T-cell (primary cell): Measurements from ENCODE around the gene ARHGAP15. TPM values are rescaled to one million over a fixed set of nuclear protein-coding genes. Genes with fewer than 3 reads are reported as not detected.

Experiments used
- ATAC-seq, 4 experiments: fragments of 200-7000 bp in 3 of 4; fragments of 150-1000 bp in 1 of 4; cut with Tn5 transposase; replicated peaks in 1 of 4; 1 replicate in 3 of 4; 2 replicates in 1 of 4; pipeline ENCODE4 v1.10.0; 2021; ENCODE audit warnings: moderate library complexity in 3 of 4, mild to moderate bottlenecking in 2 of 4, moderate number of reproducible peaks in 1 of 4
- CTCF ChIA-PET, 2 donors: fragments of 300-600 bp; sonication (Branson Sonifier 250); formaldehyde crosslinking; loops; one replicate each; lab custom pipeline; 2022; ENCODE audit warnings: antibody characterized with exemption in 2 of 2; lab: Charles Lee
- POLR2A ChIA-PET, 2 donors: fragments of 300-600 bp; sonication (Branson Sonifier 250); formaldehyde crosslinking; loops; one replicate each; lab custom pipeline; 2022; ENCODE audit warnings: antibody characterized with exemption in 2 of 2; lab: Charles Lee
- DNase-seq, 35 experiments: peaks; one replicate each; pipeline versions ENCODE4 v3.0.0 to v3.0.0-alpha.2; 2013 to 2023
- H3K27ac ChIP-seq: one replicate; pipeline ENCODE4 v1.5.1; 2013; ENCODE audit warnings: low read length
- H3K27me3 ChIP-seq, 2 experiments: replicated peaks in 1 of 2; 1 replicate in 1 of 2; 2 replicates in 1 of 2; pipeline versions ENCODE4 v1.6.1 to v1.7.0; 2013; ENCODE audit warnings: low read length in 1 of 2, mixed read lengths in 1 of 2; ENCODE audit not compliant: control insufficient read depth in 2 of 2, insufficient read depth in 2 of 2; ENCODE audit errors: extremely low read depth in 1 of 2
- H3K36me3 ChIP-seq, 2 donors: 1 replicate in 1 of 2; 2 replicates in 1 of 2; pipeline versions ENCODE4 v1.6.1 to v1.7.0; 2013; ENCODE audit warnings: low read length in 1 of 2; ENCODE audit not compliant: control insufficient read depth in 2 of 2, insufficient read depth in 1 of 2; ENCODE audit errors: extremely low read depth in 1 of 2
- H3K4me1 ChIP-seq, 2 experiments: 1 replicate in 1 of 2; 2 replicates in 1 of 2; pipeline versions ENCODE4 v1.6.1 to v1.7.0; 2013; ENCODE audit warnings: low read length in 2 of 2, mixed read lengths in 1 of 2; ENCODE audit not compliant: insufficient read depth in 2 of 2, control insufficient read depth in 1 of 2; ENCODE audit errors: extremely low read depth in 1 of 2
- H3K4me3 ChIP-seq, 2 donors: 1 replicate in 1 of 2; 2 replicates in 1 of 2; pipeline versions ENCODE4 v1.5.1 to v1.7.0; 2013; ENCODE audit warnings: mild to moderate bottlenecking in 2 of 2, low read length in 1 of 2, moderate library complexity in 1 of 2; ENCODE audit not compliant: control insufficient read depth in 1 of 2; ENCODE audit errors: extremely low read depth in 1 of 2
- H3K9me3 ChIP-seq: 2 replicates; pipeline ENCODE4 v1.7.0; 2013
- H3K27ac Mint-ChIP-seq, 2 donors: one replicate each; pipeline ENCODE4 v1.8.0; 2020 to 2021; ENCODE audit warnings: mild to moderate bottlenecking in 2 of 2, mixed read lengths in 2 of 2
- H3K27me3 Mint-ChIP-seq, 2 donors: one replicate each; pipeline ENCODE4 v1.8.0; 2021 to 2022; ENCODE audit warnings: mixed read lengths in 2 of 2
- H3K36me3 Mint-ChIP-seq: one replicate; pipeline ENCODE4 v1.8.0; 2021; ENCODE audit warnings: mixed read lengths
- H3K4me1 Mint-ChIP-seq, 3 donors: one replicate each; pipeline ENCODE4 v1.8.0; 2020 to 2022; ENCODE audit warnings: mixed read lengths in 3 of 3, mild to moderate bottlenecking in 1 of 3
- H3K4me3 Mint-ChIP-seq, 3 donors: one replicate each; pipeline ENCODE4 v1.8.0; 2020 to 2022; ENCODE audit warnings: mild to moderate bottlenecking in 3 of 3, mixed read lengths in 3 of 3, moderate library complexity in 3 of 3
- H3K9me3 Mint-ChIP-seq, 3 donors: one replicate each; pipeline ENCODE4 v1.8.0; 2020 to 2022; ENCODE audit warnings: mixed read lengths in 3 of 3
- WGBS: methylation state at CpG from one replicate; pipeline ENCODE4 v1.1.5; 2013; ENCODE audit warnings: missing lambda C conversion rate; ENCODE audit not compliant: insufficient coverage; 5-methylcytosine and 5-hydroxymethylcytosine counted together
- total RNA-seq, 35 experiments: library from RNA in 6 of 35; stranded (reverse) in 6 of 35; fragments of 120-200 nt in 1 of 35; gene quantifications; one replicate each; pipeline versions ENCODE4 v1.2.1 to v1.2.4 and lab custom pipeline; 2013 to 2026

The ARHGAP15 gene
- total RNA-seq, 5 donors from 2014 or later (not counting 1 experiment from before 2014, with no cell fraction given), result 154 to 271 (median 188) TPM

- peaks cover 12 to 43% (median 38%) of the 10 kb centered on the region in 3 donors for H3K4me1 Mint-ChIP-seq
- no peaks in the 10 kb centered on the region for H3K27me3 Mint-ChIP-seq
- ATAC-seq (no peak), DNase-seq (no peak)
- WGBS, result 100% methylated on average over 2 of the region's 2 CpGs
- Histone ChIP-seq H3K9me3 (no peaks in the 10 kb centered on the region), H3K27me3 (no peaks in the 10 kb centered on the region), H3K27ac (no peak overlapping the region), H3K36me3 (peaks cover 0 to 4% of the 10 kb centered on the region in 2 donors), H3K4me1 (no peaks in the 10 kb centered on the region), H3K4me3 (no peak overlapping the region)
- H3K36me3 Mint-ChIP-seq, result peaks cover 63% of the 10 kb centered on the region
- ChIA-PET CTCF (interaction anchor here in 1 of 2 donors (0.5 kb wide), 1 partner anchor 1272 kb away, joined by 3 read pairs; no protein-coding TSS in a partner anchor), POLR2A (no interaction called here)
- H3K9me3 Mint-ChIP-seq, result no peaks in the 10 kb centered on the region
- H3K4me3 Mint-ChIP-seq, result no peak overlapping the region
- peak overlapping the region in 1 of 2 donors; percentile 27 for H3K27ac Mint-ChIP-seq
Measured at GRCh38 chr2:143577489-143577888, 448.3 kb downstream of the ARHGAP15 start.

GRCh38 chr2:143579456-143579855 lies 450.2 kb downstream of the ARHGAP15 start:
- CTCF ChIA-PET, result interaction anchor here in 1 of 2 donors (1.6 kb wide), 1 partner anchor 13 kb away, joined by 3 read pairs; no protein-coding TSS in a partner anchor
- H3K36me3 ChIP-seq, result peaks cover 0 to 4% of the 10 kb centered on the region in 2 donors
- no peaks in the 10 kb centered on the region for H3K9me3 ChIP-seq
- Mint-ChIP-seq H3K4me3 (no peak overlapping the region), H3K27ac (no peak overlapping the region), H3K9me3 (peaks cover 0 to 4% (median 4%) of the 10 kb centered on the region in 3 donors), H3K27me3 (no peaks in the 10 kb centered on the region), H3K4me1 (peaks cover 11 to 45% (median 36%) of the 10 kb centered on the region in 3 donors), H3K36me3 (peaks cover 75% of the 10 kb centered on the region)
- WGBS, result 100% methylated on average over 3 of the region's 4 CpGs
- no peaks in the 10 kb centered on the region for H3K27me3 ChIP-seq
- ATAC-seq, result no peak
- POLR2A ChIA-PET, result interaction anchor here in 1 of 2 donors (0.7 kb wide), 1 partner anchor 100 kb away, joined by 3 read pairs; no protein-coding TSS in a partner anchor
- no peak overlapping the region for H3K4me3 ChIP-seq
- DNase-seq, result no peak
- no peak overlapping the region for H3K27ac ChIP-seq
- H3K4me1 ChIP-seq, result no peaks in the 10 kb centered on the region

GRCh38 chr2:143581134-143581533 lies 451.9 kb downstream of the ARHGAP15 start:
- peaks cover 5 to 38% (median 34%) of the 10 kb centered on the region in 3 donors for H3K4me1 Mint-ChIP-seq
- no peak for DNase-seq
- H3K27me3 ChIP-seq, result no peaks in the 10 kb centered on the region
- no peak for ATAC-seq
- no peak overlapping the region for H3K27ac ChIP-seq
- peaks cover 3 to 4% (median 4%) of the 10 kb centered on the region in 3 donors for H3K9me3 Mint-ChIP-seq
- peaks cover 0 to 4% of the 10 kb centered on the region in 2 donors for H3K36me3 ChIP-seq
- POLR2A ChIA-PET, result interaction anchor here in 1 of 2 donors (0.7 kb wide), 1 partner anchor 329 kb away, joined by 3 read pairs; no protein-coding TSS in a partner anchor
- no peaks in the 10 kb centered on the region for H3K4me1 ChIP-seq
- no peak overlapping the region for H3K27ac Mint-ChIP-seq
- WGBS, result 100% methylated on average over 2 of the region's 2 CpGs
- H3K4me3 Mint-ChIP-seq, result no peak overlapping the region
- no peaks in the 10 kb centered on the region for H3K27me3 Mint-ChIP-seq
- no peaks in the 10 kb centered on the region for H3K9me3 ChIP-seq
- no peak overlapping the region for H3K4me3 ChIP-seq
- H3K36me3 Mint-ChIP-seq, result peaks cover 73% of the 10 kb centered on the region
- CTCF ChIA-PET, result interaction anchor here in 1 of 2 donors (1.1 kb wide), 1 partner anchor 78 kb away, joined by 4 read pairs; no protein-coding TSS in a partner anchor

GRCh38 chr2:143582046-143582747 lies 453.0 kb downstream of the ARHGAP15 start:
- Histone ChIP-seq H3K4me1 (no peaks in the 10 kb centered on the region), H3K36me3 (peaks cover 0 to 4% of the 10 kb centered on the region in 2 donors), H3K27ac (no peak overlapping the region), H3K9me3 (no peaks in the 10 kb centered on the region), H3K27me3 (no peaks in the 10 kb centered on the region), H3K4me3 (no peak overlapping the region)
- Mint-ChIP-seq H3K4me3 (no peak overlapping the region), H3K27ac (peak overlapping the region; percentile 62), H3K4me1 (peaks cover 11 to 39% (median 37%) of the 10 kb centered on the region in 3 donors), H3K36me3 (peaks cover 73% of the 10 kb centered on the region), H3K9me3 (peaks cover 3 to 7% (median 4%) of the 10 kb centered on the region in 3 donors), H3K27me3 (no peaks in the 10 kb centered on the region)
- no peak for ATAC-seq
- ChIA-PET POLR2A (no interaction called here), CTCF (no interaction called here)
- DNase-seq, result no peak
- no CpG with 5 or more reads among the region's 5 CpGs for WGBS

- Mint-ChIP-seq H3K4me3 (no peak overlapping the region), H3K27ac (no peak overlapping the region)
- CTCF ChIA-PET, result no interaction called here
Measured at GRCh38 chr2:143584936-143585335, 455.7 kb downstream of the ARHGAP15 start.

GRCh38 chr2:143586119-143586518 lies 456.9 kb downstream of the ARHGAP15 start:
- no peak overlapping the region for H3K27ac Mint-ChIP-seq
- H3K9me3 ChIP-seq, result no peaks in the 10 kb centered on the region
- H3K27me3 Mint-ChIP-seq, result no peaks in the 10 kb centered on the region
- H3K36me3 ChIP-seq, result peaks cover 0 to 12% of the 10 kb centered on the region in 2 donors
- peaks cover 3 to 8% (median 4%) of the 10 kb centered on the region in 3 donors for H3K9me3 Mint-ChIP-seq
- DNase-seq, result no peak
- H3K4me1 Mint-ChIP-seq, result peaks cover 22 to 31% (median 30%) of the 10 kb centered on the region in 3 donors
- POLR2A ChIA-PET, result interaction anchor here in 1 of 2 donors (0.7 kb wide), 1 partner anchor 15 kb away, joined by 4 read pairs; no protein-coding TSS in a partner anchor
- no peak for ATAC-seq
- H3K36me3 Mint-ChIP-seq, result peaks cover 76% of the 10 kb centered on the region
- H3K27ac ChIP-seq, result no peak overlapping the region
- H3K4me3 Mint-ChIP-seq, result no peak overlapping the region
- H3K27me3 ChIP-seq, result no peaks in the 10 kb centered on the region
- no peak overlapping the region for H3K4me3 ChIP-seq
- CTCF ChIA-PET, result no interaction called here
- H3K4me1 ChIP-seq, result no peaks in the 10 kb centered on the region

More at GRCh38 chr2:143584936-143585335, 455.7 kb downstream of the ARHGAP15 start:
- DNase-seq (no peak), ATAC-seq (no peak)
- no peak overlapping the region for H3K4me3 ChIP-seq
- peaks cover 0 to 5% of the 10 kb centered on the region in 2 donors for H3K36me3 ChIP-seq
- POLR2A ChIA-PET, result no interaction called here
- peaks cover 27 to 39% (median 39%) of the 10 kb centered on the region in 3 donors for H3K4me1 Mint-ChIP-seq
- no peaks in the 10 kb centered on the region for H3K4me1 ChIP-seq
- no peaks in the 10 kb centered on the region for H3K9me3 ChIP-seq
- no peak overlapping the region for H3K27ac ChIP-seq
- H3K9me3 Mint-ChIP-seq, result peaks cover 3 to 8% (median 4%) of the 10 kb centered on the region in 3 donors
- H3K27me3 ChIP-seq, result no peaks in the 10 kb centered on the region
- no CpG with 5 or more reads among the region's 4 CpGs for WGBS
- H3K36me3 Mint-ChIP-seq, result peaks cover 78% of the 10 kb centered on the region
- H3K27me3 Mint-ChIP-seq, result no peaks in the 10 kb centered on the region
